Measurements from ENCODE around the gene HERPUD1. TPM values are rescaled to one million over a fixed set of nuclear protein-coding genes. Genes with fewer than 3 reads are reported as not detected.

Gene HERPUD1
- total RNA-seq, 1 experiment from 2014 or later: 99.4 TPM

GRCh38 chr16:56950881-56951771, 19.2 kb downstream of the HERPUD1 start:
- POLR2A ChIA-PET (ENCODE audit: low non-redundant PET): interaction anchor here (0.7 kb wide), 1 partner anchor 17 kb away, joined by 3 read pairs; no protein-coding TSS in a partner anchor
- H3K9me3 ChIP-seq (ENCODE audit: low read depth, low read length, poor library complexity, severe bottlenecking): no peaks in the 10 kb centered on the region
- peak; percentile 64 for DNase-seq (ENCODE audit: low spot score)
- CTCF ChIA-PET: interaction anchor here (0.6 to 1.1 kb wide), 2 partner anchors 82 to 158 kb away, joined by 6 read pairs; no protein-coding TSS in a partner anchor
- BruUV-seq (replicated peaks): no TSS peak
- H3K4me3 ChIP-seq (ENCODE audit: low read depth, low read length, poor library complexity, severe bottlenecking): no peak overlapping the region
- intact Hi-C loops (cut with micrococcal nuclease; ENCODE audit: unreplicated experiment): loop anchor here (1.0 to 2.0 kb wide), 2 partner anchors 84 to 158 kb away; no protein-coding TSS in a partner anchor
- no peaks in the 10 kb centered on the region for H3K27me3 ChIP-seq (replicated peaks; ENCODE audit: insufficient read depth, low read depth, low read length, poor library complexity)
- H3K36me3 ChIP-seq (ENCODE audit: insufficient read depth, low read length, poor library complexity, severe bottlenecking): peaks cover 1% of the 10 kb centered on the region
- H3K4me1 ChIP-seq (ENCODE audit: insufficient read depth, low read length, poor library complexity, severe bottlenecking): no peaks in the 10 kb centered on the region
- TF ChIP-seq CTCF (conservative IDR thresholded peaks at IDR 0.05; ENCODE audit: low read depth, low read length) (peak; percentile 77), EZH2 (IDR thresholded peaks at IDR 0.05; ENCODE audit: borderline replicate concordance, low read depth, low read length, poor library complexity, severe bottlenecking) (no peak)
- no peak overlapping the region for H3K27ac ChIP-seq (ENCODE audit: low read depth, low read length, poor library complexity, severe bottlenecking)

- DNase-seq (ENCODE audit: low spot score): no peak
- POLR2A ChIA-PET (ENCODE audit: low non-redundant PET): no interaction called here
- TF ChIP-seq EZH2 (IDR thresholded peaks at IDR 0.05; ENCODE audit: borderline replicate concordance, low read depth, low read length, poor library complexity, severe bottlenecking) (no peak), CTCF (conservative IDR thresholded peaks at IDR 0.05; ENCODE audit: low read depth, low read length) (no peak)
- no peak overlapping the region for H3K4me3 ChIP-seq (ENCODE audit: low read depth, low read length, poor library complexity, severe bottlenecking)
- H3K4me1 ChIP-seq (ENCODE audit: insufficient read depth, low read length, poor library complexity, severe bottlenecking): no peaks in the 10 kb centered on the region
- no peak overlapping the region for H3K27ac ChIP-seq (ENCODE audit: low read depth, low read length, poor library complexity, severe bottlenecking)
- no TSS peak for BruUV-seq (replicated peaks)
- no peaks in the 10 kb centered on the region for H3K36me3 ChIP-seq (ENCODE audit: insufficient read depth, low read length, poor library complexity, severe bottlenecking)
- no peaks in the 10 kb centered on the region for H3K27me3 ChIP-seq (replicated peaks; ENCODE audit: insufficient read depth, low read depth, low read length, poor library complexity)
- intact Hi-C loops (cut with micrococcal nuclease; ENCODE audit: unreplicated experiment): no loop called here
- H3K9me3 ChIP-seq (ENCODE audit: low read depth, low read length, poor library complexity, severe bottlenecking): no peaks in the 10 kb centered on the region
- CTCF ChIA-PET: no interaction called here
Observed at GRCh38 chr16:56953006-56953405, 21.1 kb downstream of the HERPUD1 start.

- BruUV-seq (replicated peaks): no TSS peak
- no peak overlapping the region for H3K27ac ChIP-seq (ENCODE audit: low read depth, low read length, poor library complexity, severe bottlenecking)
- CTCF ChIA-PET: no interaction called here
- intact Hi-C loops (cut with micrococcal nuclease; ENCODE audit: unreplicated experiment): no loop called here
- POLR2A ChIA-PET (ENCODE audit: low non-redundant PET): no interaction called here
- no peaks in the 10 kb centered on the region for H3K4me1 ChIP-seq (ENCODE audit: insufficient read depth, low read length, poor library complexity, severe bottlenecking)
- H3K9me3 ChIP-seq (ENCODE audit: low read depth, low read length, poor library complexity, severe bottlenecking): no peaks in the 10 kb centered on the region
- DNase-seq (ENCODE audit: low spot score): no peak
- no peak overlapping the region for H3K4me3 ChIP-seq (ENCODE audit: low read depth, low read length, poor library complexity, severe bottlenecking)
- H3K36me3 ChIP-seq (ENCODE audit: insufficient read depth, low read length, poor library complexity, severe bottlenecking): no peaks in the 10 kb centered on the region
- TF ChIP-seq CTCF (conservative IDR thresholded peaks at IDR 0.05; ENCODE audit: low read depth, low read length) (no peak), EZH2 (IDR thresholded peaks at IDR 0.05; ENCODE audit: borderline replicate concordance, low read depth, low read length, poor library complexity, severe bottlenecking) (no peak)
- no peaks in the 10 kb centered on the region for H3K27me3 ChIP-seq (replicated peaks; ENCODE audit: insufficient read depth, low read depth, low read length, poor library complexity)
Observed at GRCh38 chr16:56956076-56956475, 24.1 kb downstream of the HERPUD1 start.
